Stimulated activated CD4-positive, alpha-beta T cell treated with anti-CD3 and anti-CD28 coated beads, Interleukin-1b, Interleukin-23, amount 100 ng/mL, for 48 hours (primary cell): ENCODE data around the gene NOTO.
A peak's percentile ranks its signal among the peaks of the same experiment; 100 is the strongest.
"Not testable (repeated sequence)": the region's sequence is repeated elsewhere in the genome, so short reads cannot be mapped to it uniquely, and the experiment has no call there.

Experiments
- DNase-seq: peaks from one replicate; pipeline ENCODE4 v3.0.0-alpha.2; 2020

NOTO gene, protein sequence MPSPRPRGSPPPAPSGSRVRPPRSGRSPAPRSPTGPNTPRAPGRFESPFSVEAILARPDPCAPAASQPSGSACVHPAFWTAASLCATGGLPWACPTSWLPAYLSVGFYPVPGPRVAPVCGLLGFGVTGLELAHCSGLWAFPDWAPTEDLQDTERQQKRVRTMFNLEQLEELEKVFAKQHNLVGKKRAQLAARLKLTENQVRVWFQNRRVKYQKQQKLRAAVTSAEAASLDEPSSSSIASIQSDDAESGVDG

DNA sequence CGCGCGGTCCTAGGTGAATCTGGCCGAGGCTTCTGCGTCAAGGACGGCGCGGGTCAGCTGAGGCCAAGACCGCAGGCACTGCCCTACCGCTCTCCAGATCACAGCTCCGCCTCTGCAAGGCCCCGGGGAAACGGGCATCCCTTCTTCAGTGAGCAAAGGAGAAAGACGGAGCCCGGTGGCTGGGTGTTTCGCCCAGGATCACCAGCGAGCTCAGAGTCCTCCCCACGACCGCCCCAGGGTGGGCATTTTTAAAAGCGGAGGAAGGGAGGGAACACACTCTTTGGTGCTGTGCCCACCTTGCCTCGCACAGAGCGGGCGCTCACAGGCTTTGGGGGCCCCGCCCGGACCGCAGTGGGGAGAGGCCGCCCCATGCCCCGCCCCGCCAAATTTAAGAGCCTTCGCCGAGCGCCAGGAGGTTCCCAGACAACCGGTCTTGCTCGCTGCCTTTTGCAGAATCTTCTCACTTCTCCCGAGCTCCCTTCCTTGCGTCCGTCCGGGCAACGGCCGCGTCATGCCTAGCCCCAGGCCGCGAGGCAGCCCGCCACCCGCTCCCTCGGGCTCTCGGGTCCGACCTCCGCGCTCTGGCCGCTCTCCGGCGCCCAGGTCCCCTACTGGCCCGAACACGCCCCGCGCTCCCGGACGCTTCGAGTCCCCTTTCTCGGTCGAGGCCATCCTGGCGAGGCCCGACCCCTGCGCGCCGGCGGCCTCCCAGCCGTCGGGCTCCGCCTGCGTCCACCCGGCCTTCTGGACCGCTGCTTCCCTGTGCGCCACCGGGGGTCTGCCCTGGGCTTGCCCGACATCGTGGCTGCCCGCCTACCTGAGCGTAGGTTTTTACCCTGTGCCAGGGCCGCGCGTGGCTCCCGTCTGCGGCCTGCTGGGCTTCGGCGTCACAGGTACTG is at the start of gene NOTO:
Gene NOTO, plus strand, starts transcription at position 419 of the 899 bp plus-strand sequence. Its CDS starts 93 bp downstream, at position 512.
- no peak for DNase-seq

GRCh38 chr2:73156539-73157124 is 45.7 kb upstream of the NOTO start:
- peak; percentile 32 for DNase-seq

DNA sequence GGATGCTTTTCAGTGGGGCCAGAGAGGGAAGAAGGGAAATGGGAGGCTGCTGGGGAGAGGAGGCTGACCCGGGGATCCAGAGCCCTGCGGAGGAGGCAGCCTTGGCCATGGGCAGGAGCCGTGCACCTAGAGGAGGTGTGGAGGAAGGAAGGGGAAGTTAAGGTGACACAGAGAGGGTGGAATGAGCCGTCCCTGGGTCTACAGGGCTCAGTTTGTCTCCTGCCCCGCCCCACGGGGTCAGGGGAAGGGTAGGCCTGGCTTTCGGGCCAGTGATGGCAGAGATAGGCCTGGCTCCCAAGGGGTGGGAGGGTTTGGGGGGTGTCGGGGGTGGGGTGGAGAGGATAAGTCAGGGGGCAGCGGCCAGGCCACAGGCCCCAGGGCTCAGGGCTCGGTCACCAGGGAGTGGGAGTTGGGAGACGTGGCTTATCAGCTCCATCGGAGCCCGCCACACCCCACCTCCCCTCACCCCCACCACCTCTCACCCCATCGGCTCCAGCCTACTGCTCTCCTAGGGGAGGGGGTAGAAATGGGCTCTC is 39.5 kb upstream of the NOTO start:
- DNase-seq = no peak

GRCh38 chr2:73163483-73164367 is 38.6 kb upstream of the NOTO start:
- peak; percentile 63 for DNase-seq

DNA sequence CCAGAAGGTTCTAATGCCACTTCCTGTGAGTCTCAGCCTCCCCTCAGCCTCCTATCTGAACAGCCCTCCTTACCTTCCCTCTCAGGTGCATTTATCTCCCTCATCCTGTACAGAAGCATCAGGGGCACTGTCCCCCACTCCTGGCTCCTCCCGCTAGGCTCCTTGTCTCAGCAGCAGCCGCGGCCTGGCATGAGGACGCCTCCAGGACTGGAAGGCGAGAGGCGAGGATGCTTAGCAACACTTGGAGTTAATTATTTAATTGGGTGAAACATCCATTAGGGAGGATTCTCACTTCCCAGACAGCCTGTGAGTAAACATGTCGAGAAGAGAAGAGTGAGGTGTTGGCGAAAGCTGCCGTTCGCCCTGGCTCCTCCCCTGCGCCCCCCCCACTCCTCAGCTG is 36.4 kb upstream of the NOTO start:
- DNase-seq = not testable (repeated sequence)

DNA sequence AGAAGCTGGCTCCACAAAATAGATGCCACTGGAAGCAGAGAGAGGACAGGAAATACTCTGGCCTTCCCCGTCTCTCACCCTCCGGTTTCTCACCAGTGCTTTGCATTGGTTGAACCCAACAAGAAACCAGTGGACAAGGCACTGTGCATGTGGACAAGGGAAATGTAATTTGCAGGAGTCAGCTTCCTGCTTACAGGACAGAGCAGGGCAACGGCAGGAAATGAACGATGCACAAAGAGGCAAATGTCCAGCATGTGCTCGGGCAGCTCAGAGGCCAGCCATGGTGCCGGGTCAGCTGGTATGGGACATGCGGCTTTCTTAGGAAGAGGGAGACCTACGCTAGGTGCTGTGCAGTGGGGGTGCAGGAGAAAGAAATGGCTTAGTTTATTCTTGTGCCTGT is 35.6 kb upstream of the NOTO start:
- DNase-seq = not testable (repeated sequence)

DNA sequence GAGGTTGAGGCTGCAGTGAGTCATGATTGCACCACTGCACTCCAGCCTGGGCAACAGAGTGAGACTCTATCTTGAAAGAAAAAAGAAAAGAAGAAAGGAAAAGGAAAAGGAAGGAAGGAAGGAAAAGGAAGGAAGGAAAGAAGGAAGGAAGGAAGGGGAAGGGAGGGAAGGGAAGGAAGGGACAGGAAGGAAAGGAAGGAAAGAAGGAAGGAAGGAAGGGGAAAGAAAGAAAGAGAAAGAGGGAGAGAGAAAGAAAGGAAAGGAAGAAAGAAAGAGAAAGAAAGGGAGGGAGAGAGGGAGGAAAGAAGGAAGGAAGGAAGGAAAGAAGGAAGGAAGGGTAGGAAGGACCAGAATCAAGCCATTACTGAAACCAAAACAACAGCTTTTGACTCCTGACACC is 34.0 kb upstream of the NOTO start:
- not testable (repeated sequence) for DNase-seq

DNA sequence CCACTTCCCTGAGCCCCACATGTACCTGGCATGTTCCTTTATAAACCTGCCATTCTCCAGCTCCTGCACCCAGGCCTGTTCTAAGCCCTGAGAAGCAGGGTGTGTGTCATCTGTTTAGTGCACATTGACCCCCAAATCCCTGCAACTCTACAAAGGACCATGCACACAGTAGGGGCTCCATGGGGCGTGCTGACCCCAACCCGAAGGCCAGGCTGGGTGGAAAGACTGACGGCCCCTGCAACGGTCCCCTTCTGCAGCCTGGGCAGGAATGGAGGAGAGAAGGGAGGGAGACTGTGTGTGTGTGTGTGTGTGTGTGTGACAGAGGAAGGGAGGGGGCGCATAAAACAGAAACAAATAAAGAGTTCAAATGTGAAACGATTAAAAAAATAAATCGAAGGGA is 32.0 kb upstream of the NOTO start:
- DNase-seq = not testable (repeated sequence)

- DNase-seq = peak; percentile 78
Observed at GRCh38 chr2:73172963-73173362, 29.4 kb upstream of the NOTO start.

DNA sequence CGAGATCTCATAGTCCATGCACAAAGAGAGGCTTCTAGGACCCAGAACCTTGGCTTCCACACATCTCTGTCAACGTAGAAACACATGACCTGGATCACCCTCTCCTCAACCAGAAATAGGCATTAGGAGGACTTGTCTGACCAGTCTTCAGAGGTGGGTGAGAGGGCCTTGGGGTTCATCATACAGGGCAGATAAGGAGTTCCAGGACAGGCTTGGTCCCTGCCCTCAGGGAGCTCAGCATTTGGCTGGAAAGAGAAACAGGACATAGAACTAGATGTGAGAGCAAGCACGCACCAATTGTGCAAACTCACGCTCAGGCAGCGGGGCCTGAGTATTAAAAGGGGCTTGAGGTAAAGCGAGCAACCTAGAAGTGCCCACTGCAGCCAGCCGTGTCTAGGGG is 28.6 kb upstream of the NOTO start:
- DNase-seq = no peak

GRCh38 chr2:73174244-73174643 is 28.1 kb upstream of the NOTO start:
- DNase-seq = no peak

- DNase-seq = no peak
Observed at GRCh38 chr2:73174941-73175662, 27.3 kb upstream of the NOTO start.

GRCh38 chr2:73175663-73176204 is 26.6 kb upstream of the NOTO start:
- DNase-seq = peak; percentile 76

DNA sequence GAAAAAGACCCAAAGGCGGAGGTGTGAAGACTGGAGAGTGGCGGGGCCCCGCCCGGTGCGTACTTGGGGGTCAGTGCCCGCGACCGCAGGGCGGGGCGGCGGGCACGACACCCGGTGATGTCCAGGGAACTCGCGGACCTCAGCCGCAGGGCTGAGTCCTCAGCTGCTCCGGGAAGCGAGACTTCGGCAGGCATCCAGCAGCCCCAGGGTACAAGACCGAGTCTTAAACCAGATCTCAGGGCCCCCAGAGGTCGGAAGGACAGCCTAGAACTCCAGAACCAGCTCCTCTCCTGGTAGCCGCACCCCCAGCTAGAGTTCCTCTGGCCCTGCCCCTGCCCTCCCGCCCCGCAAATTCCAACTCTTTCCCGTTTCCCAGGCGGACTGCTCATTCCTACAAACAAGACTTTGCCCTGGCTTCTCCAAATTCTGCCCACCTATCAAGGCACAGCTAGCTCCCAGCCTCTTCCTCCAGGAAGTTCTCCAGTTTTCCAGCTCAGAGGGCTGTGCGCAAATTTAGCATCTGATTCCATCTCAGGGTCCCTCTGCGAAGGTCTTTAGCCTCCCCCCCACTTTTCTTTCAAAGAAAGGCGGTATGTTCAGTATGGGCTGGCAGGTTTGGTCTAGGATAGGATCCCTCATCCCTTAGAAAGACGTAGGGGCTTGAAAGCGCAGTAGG is 26.0 kb upstream of the NOTO start:
- no peak for DNase-seq

DNA sequence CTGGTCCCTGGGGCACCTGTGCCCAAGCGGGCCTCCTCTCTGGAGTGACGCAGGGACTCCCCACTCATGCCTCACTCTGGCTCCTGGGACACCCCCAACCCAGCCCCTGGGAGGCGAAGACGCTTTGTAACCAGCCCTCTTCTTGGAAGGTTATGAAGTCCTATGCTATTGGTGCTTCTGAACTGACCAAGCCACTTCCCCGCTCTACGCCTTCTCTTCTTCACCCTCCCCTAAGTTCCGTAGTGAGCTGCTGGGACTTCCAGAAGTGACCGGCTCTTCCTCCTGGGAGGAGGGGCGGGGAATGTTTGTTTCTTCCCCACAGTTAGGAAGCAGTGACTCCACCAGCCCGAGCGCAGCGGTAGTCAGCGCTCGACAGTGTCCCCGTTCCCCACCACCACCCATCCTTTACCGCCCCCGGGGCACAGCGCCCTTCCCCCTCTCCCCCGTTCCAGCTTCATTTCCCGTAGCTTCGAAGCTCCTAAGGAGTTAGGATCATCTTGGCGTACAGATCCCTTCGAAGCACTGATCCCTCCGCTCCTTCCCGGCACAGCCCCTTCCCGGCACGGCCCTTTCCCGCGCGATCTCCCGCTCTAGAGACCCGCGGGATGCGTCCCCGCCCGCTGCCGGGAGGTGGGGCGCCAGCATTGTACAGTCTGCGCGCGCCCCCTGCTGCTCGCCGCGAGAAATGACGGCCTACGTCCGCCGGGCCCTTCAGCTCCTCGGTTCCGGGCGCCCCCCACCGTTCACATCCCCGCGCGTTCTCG is 25.3 kb upstream of the NOTO start:
- DNase-seq = peak; percentile 86

- DNase-seq = no peak
Observed at GRCh38 chr2:73177645-73178255, 24.6 kb upstream of the NOTO start.

DNA sequence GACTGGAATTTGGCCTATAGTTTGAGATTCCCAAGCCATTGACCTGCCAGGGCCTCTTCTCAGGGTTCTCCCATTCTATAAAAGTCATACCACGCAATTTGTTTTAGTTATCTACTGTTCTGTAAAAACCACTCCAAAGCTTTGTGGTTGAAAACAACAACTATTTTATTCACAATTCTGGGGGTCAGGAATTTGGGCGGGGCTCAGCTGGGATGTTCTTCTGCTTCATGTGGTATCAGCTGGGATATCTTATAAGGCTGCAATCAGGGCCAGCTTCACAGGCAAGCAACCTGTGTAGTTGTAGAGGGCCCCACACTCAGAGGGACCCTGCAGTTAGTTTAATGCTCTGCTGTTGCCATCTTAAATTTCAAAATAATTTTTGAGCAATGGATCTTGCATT is 16.4 kb upstream of the NOTO start:
- no peak for DNase-seq

DNA sequence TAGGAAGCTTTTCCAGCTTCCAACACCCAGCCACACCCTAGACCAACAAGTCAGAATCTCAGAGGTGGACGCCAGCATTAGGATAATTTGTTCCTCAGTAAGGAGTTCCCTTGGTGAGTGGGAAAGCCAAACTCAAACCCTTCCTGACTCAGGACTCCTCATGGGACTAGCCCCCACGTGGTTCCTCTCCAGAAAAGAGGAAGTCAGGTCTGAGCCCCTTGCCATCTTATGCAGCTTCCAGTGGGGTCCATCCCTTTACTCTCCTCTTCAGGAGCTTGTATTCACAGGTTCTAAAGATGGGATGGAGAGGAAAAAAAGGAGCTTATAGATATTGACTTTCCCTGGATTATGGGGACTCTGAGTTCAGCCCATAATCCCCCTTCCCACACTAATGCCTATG is 14.8 kb upstream of the NOTO start:
- no peak for DNase-seq

DNA sequence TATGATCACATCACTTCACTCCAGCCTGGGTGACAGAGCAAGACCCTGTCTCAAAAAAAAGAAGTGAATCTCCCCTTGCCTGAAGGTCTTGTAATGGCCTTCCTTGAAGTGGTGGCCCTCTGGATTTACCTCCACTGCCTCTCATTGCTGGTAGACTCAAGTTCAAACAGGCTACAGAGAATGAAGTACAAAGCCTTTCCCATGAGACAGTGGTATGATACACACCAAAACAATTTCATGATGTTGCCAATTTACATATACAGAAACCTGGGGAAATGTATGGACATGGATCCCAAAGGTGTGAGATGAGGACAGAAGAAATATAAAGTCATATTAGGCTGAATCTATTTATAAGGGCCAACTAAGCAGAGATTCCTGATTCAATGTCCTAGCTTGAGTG is 4.8 kb upstream of the NOTO start:
- no peak for DNase-seq

GRCh38 chr2:73200281-73200680 is 2.1 kb upstream of the NOTO start:
- not testable (repeated sequence) for DNase-seq
